GM13976 (cell line): ENCODE results near the gene NDUFS2.

Experiments used
- DNase-seq: peaks from one replicate; pipeline ENCODE4 v3.0.0; 2012; ENCODE audit warnings: low spot score
- in situ Hi-C: fragments of 300-500 bp; cut with MboI; formaldehyde crosslinking; loops from one replicate; pipeline ENCODE4 v1.12.0; 2022; ENCODE audit warnings: low sequenced_read_pairs, mixed read lengths, inconsistent platforms; ENCODE audit not compliant: unreplicated experiment
- TF ChIP-seq, protein P1 (sequence below): IDR thresholded peaks from 2 replicates; pipeline ENCODE4 v1.5.1; 2012; ENCODE audit warnings: borderline replicate concordance, mild to moderate bottlenecking; ENCODE audit not compliant: insufficient read depth; ENCODE audit errors: extremely low read depth, missing control alignments, control extremely low read depth

NDUFS2 gene

DNA sequence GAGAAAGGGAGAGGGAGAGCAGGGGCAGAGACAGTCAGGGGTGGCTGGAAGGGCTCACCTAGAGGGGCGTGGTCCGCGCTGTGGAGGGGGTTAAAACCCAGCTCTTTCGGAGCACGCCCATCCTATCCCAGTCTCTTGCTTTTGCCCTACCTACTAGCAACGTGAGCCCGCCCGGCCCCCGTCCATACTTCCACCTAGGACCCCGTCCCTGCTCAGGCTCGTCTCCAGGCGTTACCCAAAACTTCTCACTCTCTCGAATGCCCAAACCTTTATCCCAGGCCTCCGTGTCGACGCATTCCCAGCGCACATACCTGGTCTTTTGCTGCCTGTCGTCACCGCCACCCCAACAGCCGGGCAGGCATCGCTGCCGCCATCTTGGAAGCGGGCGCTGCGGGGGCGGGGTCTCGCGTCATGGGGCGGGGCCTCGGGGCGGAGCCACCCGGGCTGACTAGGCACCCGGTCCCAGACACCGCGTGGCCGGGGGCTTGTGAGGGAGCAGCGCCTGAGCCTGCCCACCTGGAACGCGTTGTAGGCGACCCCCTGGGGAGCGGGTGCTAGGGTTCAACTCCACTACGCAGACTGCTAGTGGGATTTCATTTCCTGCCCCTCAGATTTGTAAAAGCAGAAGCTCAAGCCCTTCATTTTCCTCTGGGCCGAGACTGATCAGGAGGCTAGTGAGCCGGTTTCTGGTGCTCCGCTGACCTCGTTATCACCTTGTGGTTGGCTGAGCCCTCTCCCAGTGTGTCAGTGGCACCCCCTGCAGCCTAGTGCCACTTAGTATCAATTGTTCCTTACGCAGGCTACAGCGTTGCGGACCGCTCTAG is 24.8 kb upstream of the NDUFS2 start, which contains the start of gene B4GALT3:
Gene B4GALT3 (minus strand): TSS at position 396 of the 824 bp plus-strand sequence. CDS start 1,447 bp downstream, outside the sequence.
- peak; percentile 98 for DNase-seq
- TF ChIP-seq, protein P1, sequence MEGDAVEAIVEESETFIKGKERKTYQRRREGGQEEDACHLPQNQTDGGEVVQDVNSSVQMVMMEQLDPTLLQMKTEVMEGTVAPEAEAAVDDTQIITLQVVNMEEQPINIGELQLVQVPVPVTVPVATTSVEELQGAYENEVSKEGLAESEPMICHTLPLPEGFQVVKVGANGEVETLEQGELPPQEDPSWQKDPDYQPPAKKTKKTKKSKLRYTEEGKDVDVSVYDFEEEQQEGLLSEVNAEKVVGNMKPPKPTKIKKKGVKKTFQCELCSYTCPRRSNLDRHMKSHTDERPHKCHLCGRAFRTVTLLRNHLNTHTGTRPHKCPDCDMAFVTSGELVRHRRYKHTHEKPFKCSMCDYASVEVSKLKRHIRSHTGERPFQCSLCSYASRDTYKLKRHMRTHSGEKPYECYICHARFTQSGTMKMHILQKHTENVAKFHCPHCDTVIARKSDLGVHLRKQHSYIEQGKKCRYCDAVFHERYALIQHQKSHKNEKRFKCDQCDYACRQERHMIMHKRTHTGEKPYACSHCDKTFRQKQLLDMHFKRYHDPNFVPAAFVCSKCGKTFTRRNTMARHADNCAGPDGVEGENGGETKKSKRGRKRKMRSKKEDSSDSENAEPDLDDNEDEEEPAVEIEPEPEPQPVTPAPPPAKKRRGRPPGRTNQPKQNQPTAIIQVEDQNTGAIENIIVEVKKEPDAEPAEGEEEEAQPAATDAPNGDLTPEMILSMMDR, result no peak
- in situ Hi-C loops, result no loop called here

DNA sequence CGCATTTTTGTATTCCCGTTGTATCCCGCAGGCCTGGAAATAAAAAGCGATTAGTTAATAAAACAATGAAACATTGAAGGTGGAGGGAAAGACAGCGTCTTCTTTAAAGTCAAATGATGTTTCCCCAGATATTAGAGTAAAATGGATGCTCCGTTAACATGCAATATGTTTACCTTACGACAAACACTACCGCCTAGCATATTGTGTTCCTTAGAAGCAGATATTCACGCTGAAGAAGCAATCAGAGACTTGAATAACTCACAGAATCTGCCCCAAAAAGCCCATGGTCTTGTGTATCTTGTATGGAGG is 24.3 kb upstream of the NDUFS2 start:
- no peak for DNase-seq
- TF ChIP-seq, protein P1, result no peak
- in situ Hi-C loops, result no loop called here

DNA sequence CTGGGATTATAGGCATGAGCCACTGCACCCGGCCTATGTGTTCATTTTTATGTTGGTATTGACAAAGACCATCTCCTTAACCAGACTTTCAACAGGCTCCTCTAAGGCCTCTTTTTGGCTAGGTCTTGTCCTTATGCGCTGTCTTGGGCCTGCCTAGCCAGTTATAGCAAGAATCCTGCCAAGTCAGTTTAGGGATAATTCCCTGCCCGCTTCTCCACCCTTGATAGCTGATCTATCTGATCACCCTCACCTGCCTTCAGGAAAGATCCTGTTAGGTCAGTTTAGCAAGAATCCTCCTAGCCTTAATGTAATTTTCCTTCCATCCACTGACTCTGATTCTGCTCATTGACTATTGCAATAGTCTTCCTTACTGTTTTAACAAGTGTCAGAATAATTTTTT is 22.5 kb upstream of the NDUFS2 start:
- DNase-seq, result no peak
- in situ Hi-C loops, result no loop called here
- TF ChIP-seq, protein P1, result no peak

DNA sequence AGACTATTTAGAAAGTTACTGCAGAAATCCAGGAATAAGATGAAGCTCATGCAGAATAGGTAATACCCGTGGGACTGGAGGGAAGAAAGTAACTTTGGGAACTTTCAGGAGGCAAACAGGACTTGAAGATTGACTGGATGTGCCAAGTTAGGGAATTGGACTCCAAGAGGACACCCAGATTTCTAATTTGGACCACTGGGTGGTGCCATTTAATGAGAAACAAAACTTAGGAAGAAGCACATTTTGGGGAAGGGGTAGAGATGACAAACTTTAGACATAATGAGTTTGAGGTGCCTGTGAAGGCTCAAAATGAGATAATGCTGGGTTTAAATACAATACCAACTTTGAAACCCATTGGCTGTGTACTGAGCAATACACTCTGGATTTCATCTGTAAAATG is 21.5 kb upstream of the NDUFS2 start:
- DNase-seq, result no peak
- in situ Hi-C loops, result no loop called here
- TF ChIP-seq, protein P1, result no peak

DNA sequence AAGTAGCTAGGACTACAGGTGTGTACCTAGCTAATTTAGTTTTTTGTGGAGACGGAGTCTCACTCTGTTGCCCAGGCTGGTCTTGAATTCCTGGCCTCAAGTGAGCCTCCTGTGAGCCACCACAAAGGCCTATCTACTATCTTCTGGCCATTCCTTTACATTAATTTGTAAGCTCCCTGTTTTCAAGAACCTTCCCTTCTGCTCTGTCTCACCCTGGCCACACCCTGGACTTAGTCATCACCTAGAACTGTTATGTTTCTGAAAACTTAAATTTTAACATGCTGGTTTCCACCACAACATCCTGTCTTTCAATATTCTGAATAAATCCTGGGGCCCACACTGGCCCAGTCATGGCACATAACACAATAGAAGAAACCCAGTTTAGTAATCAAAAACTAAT is 20.0 kb upstream of the NDUFS2 start:
- DNase-seq, result peak; percentile 43
- in situ Hi-C loops, result no loop called here
- TF ChIP-seq, protein P1, result no peak

DNA sequence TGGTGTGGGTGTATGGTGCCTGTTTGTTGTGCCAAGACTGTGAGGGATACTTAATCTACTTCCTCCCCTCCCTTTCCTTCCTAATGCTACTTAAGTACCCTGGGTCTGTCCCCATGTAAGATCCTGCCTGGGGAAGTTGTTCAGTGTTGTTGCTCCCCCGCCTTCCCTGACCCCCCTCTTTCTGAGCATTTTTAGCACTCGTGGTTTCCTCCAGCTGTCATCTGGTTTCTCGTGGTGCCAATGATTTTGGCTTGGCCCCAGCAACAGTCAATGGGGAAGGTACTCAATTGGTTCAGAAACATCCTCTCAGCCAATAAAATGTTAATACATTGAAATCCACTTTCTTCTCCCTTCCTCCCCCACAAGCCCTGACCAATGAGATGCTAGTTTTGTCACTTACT is 16.9 kb upstream of the NDUFS2 start:
- in situ Hi-C loops, result no loop called here
- TF ChIP-seq, protein P1, result no peak
- peak; percentile 85 for DNase-seq

DNA sequence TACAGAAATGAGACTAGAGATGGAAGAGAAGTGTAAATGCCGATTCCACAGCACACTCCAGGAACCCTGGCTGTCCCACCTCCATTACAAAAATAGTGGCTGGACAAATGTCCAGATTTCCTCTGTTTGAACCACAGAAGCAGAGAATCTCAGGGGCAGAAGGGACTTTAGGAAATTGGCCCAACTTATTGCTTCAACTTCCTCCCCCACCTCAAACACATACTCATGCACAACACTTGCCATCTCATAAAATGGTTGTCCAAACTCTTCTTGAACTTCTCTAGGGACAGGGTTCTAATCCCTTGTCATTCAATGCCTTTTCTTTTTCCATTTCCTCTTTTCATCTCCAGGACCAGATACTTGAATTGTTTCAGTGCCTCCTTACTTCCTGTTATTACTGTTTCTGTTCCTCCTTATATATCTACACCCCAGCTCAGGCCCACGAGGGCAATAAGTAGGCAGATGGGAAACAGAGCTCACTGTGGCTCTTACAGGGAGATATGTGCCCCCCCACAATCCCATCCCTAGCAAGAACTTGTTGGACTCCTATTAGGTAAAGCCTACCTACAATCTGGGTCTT is 16.3 kb upstream of the NDUFS2 start:
- TF ChIP-seq, protein P1, result no peak
- in situ Hi-C loops, result no loop called here
- DNase-seq, result no peak
